Neural cell (in vitro differentiated cells): ENCODE data around the gene ERICH6B. TPM values are rescaled to one million over a fixed set of nuclear protein-coding genes. Genes with fewer than 3 reads are reported as not detected.

Experiments used
- H2AFZ ChIP-seq: fragments of 200-600, 300-800 bp; sonication (generic), shearing (Covaris generic); 2 replicates; pipeline ENCODE4 v1.6.0; 2014; ENCODE audit warnings: low read depth, mild to moderate bottlenecking, antibody characterized with exemption, low read length, moderate library complexity
- H3F3A ChIP-seq: fragments of 200-600 bp; shearing (Covaris generic); 2 replicates; pipeline ENCODE4 v1.6.1; 2016; ENCODE audit warnings: mild to moderate bottlenecking, moderate library complexity, mixed read lengths, antibody characterized with exemption, low read length; ENCODE audit not compliant: insufficient read depth, poor library complexity, severe bottlenecking
- H3K27ac ChIP-seq: fragments of 200-600, 300-800 bp; sonication (generic), shearing (Covaris generic); 2 replicates; pipeline ENCODE4 v1.5.1; 2014; ENCODE audit warnings: mild to moderate bottlenecking, low read length, moderate library complexity
- H3K27me3 ChIP-seq: fragments of 300-800, 200-600 bp; sonication (generic), shearing (Covaris generic); 2 replicates; pipeline ENCODE4 v1.6.0; 2014; ENCODE audit warnings: mild to moderate bottlenecking, low read depth, low read length, moderate library complexity; ENCODE audit not compliant: insufficient read depth
- H3K36me3 ChIP-seq: fragments of 300-800, 200-600 bp; sonication (generic), shearing (Covaris generic); 2 replicates; pipeline ENCODE4 v1.5.1; 2014; ENCODE audit warnings: mild to moderate bottlenecking, antibody characterized with exemption, low read length, moderate library complexity; ENCODE audit not compliant: insufficient read depth
- H3K4me2 ChIP-seq: fragments of 300-800, 200-600 bp; sonication (generic), shearing (Covaris generic); 2 replicates; pipeline ENCODE4 v1.6.0; 2014; ENCODE audit warnings: mild to moderate bottlenecking, low read length
- H3K4me3 ChIP-seq: fragments of 300-800, 200-600 bp; sonication (generic), shearing (Covaris generic); 2 replicates; pipeline ENCODE4 v1.5.1; 2014; ENCODE audit warnings: mild to moderate bottlenecking, low read length, moderate library complexity
- H3K79me2 ChIP-seq: fragments of 200-600 bp; shearing (Covaris generic); replicated peaks from 2 replicates; pipeline ENCODE4 v1.6.0; 2014; ENCODE audit warnings: mild to moderate bottlenecking, low read length, moderate library complexity; ENCODE audit not compliant: insufficient read depth
- H3K9ac ChIP-seq: fragments of 300-800, 200-600 bp; sonication (generic), shearing (Covaris generic); 2 replicates; pipeline ENCODE4 v1.6.1; 2016; ENCODE audit warnings: mild to moderate bottlenecking, low read length, mixed read lengths
- H3K9me2 ChIP-seq: fragments of 200-600 bp; shearing (Covaris generic); 2 replicates; pipeline ENCODE4 v1.6.1; 2016; ENCODE audit warnings: mild to moderate bottlenecking, low read length, mixed read lengths; ENCODE audit not compliant: insufficient read depth
- H3K9me3 ChIP-seq: fragments of 200-600, 300-800 bp; sonication (generic), shearing (Covaris generic); 2 replicates; pipeline ENCODE4 v1.6.1; 2016; ENCODE audit warnings: mild to moderate bottlenecking, mixed run types, low read length, moderate library complexity, mixed read lengths
- H4K20me1 ChIP-seq: fragments of 200-600 bp; shearing (Covaris generic); 2 replicates; pipeline ENCODE4 v1.6.1; 2016; ENCODE audit warnings: mild to moderate bottlenecking, mixed run types; ENCODE audit not compliant: insufficient read depth
- EP300 ChIP-seq: fragments of 450-650 bp; conservative IDR thresholded peaks from 2 replicates; pipeline ENCODE4 v1.6.1; 2014; ENCODE audit warnings: antibody characterized with exemption, mild to moderate bottlenecking, moderate library complexity; ENCODE audit not compliant: poor library complexity, severe bottlenecking
- EZH2 ChIP-seq: fragments of 200-600, 300-800 bp; shearing (Covaris generic), sonication (generic); IDR thresholded peaks from 2 replicates; pipeline ENCODE4 v1.6.1; 2014; ENCODE audit warnings: antibody characterized with exemption, low read length, borderline replicate concordance, mild to moderate bottlenecking; ENCODE audit not compliant: insufficient read depth, poor library complexity, severe bottlenecking
- MXI1 ChIP-seq: fragments of 450-650 bp; conservative IDR thresholded peaks from 2 replicates; pipeline ENCODE4 v1.6.1; 2014; ENCODE audit warnings: antibody characterized with exemption, mild to moderate bottlenecking; ENCODE audit not compliant: poor library complexity, severe bottlenecking
- POLR2AphosphoS5 ChIP-seq: IDR thresholded peaks from 2 replicates; pipeline ENCODE4 v1.6.1; 2012
- RAD21 ChIP-seq: fragments of 450-650 bp; conservative IDR thresholded peaks from 2 replicates; pipeline ENCODE4 v1.6.1; 2014; ENCODE audit warnings: antibody characterized with exemption, mild to moderate bottlenecking, moderate library complexity
- REST ChIP-seq: IDR thresholded peaks from 2 replicates; pipeline ENCODE4 v1.6.1; 2012; ENCODE audit warnings: borderline replicate concordance
- SMC3 ChIP-seq: fragments of 450-650 bp; conservative IDR thresholded peaks from 2 replicates; pipeline ENCODE4 v1.6.1; 2014; ENCODE audit warnings: antibody characterized with exemption, mild to moderate bottlenecking, moderate library complexity; ENCODE audit not compliant: poor library complexity
- TAF1 ChIP-seq: IDR thresholded peaks from 2 replicates; pipeline ENCODE4 v1.6.1; 2012; ENCODE audit warnings: low read depth
- polyA plus RNA-seq: library from polyadenylated mRNA; depleted of rRNA; stranded (reverse); fragments of >200 nt; gene quantifications from 2 replicates; pipeline ENCODE4 v1.2.3, GENCODE V29; 2014
- TF ChIP-seq, protein P1 (sequence below): fragments of 450-650 bp; IDR thresholded peaks from 2 replicates; pipeline ENCODE4 v1.5.1; 2014; ENCODE audit warnings: antibody characterized with exemption, mild to moderate bottlenecking, moderate library complexity; ENCODE audit not compliant: poor library complexity, severe bottlenecking

Gene ERICH6B
- polyA plus RNA-seq, 1 donor from 2014 or later, result not detected

DNA sequence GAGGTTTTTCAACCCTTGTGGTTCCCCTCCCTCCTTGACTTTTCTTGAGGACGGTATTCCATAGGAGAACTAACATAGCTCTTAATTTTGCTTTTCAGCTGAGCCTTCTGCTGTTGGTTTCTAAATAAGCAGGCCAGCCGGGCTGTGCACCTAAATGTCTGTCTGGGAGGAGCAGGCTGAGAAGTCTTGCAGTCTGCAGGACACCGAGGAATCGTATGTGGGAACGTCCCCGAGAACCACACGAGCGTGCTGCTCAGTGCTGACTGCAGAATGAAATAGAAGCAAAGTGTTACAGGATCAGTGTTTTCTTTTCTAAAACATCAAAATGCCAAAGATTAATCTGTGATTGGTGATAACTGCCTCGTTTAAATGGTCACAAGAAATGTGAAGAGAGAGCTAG lies 80.9 kb downstream of the ERICH6B start:
- H3K9me2 ChIP-seq, result no peaks in the 10 kb centered on the region
- no peaks in the 10 kb centered on the region for H3K79me2 ChIP-seq
- no peaks in the 10 kb centered on the region for H3K9me3 ChIP-seq
- H3K4me3 ChIP-seq, result no peak overlapping the region
- no peak for TF ChIP-seq EZH2
- no peak for TF ChIP-seq RAD21
- TF ChIP-seq, protein P1, sequence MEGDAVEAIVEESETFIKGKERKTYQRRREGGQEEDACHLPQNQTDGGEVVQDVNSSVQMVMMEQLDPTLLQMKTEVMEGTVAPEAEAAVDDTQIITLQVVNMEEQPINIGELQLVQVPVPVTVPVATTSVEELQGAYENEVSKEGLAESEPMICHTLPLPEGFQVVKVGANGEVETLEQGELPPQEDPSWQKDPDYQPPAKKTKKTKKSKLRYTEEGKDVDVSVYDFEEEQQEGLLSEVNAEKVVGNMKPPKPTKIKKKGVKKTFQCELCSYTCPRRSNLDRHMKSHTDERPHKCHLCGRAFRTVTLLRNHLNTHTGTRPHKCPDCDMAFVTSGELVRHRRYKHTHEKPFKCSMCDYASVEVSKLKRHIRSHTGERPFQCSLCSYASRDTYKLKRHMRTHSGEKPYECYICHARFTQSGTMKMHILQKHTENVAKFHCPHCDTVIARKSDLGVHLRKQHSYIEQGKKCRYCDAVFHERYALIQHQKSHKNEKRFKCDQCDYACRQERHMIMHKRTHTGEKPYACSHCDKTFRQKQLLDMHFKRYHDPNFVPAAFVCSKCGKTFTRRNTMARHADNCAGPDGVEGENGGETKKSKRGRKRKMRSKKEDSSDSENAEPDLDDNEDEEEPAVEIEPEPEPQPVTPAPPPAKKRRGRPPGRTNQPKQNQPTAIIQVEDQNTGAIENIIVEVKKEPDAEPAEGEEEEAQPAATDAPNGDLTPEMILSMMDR, result no peak
- TF ChIP-seq MXI1, result no peak
- no peak for TF ChIP-seq REST
- TF ChIP-seq EP300, result no peak
- no peak for TF ChIP-seq TAF1
- no peak for TF ChIP-seq POLR2AphosphoS5
- no peak for TF ChIP-seq SMC3
- no peak overlapping the region for H3K27ac ChIP-seq
- H3K9ac ChIP-seq, result no peak overlapping the region
- H3K27me3 ChIP-seq, result no peaks in the 10 kb centered on the region
- no peak overlapping the region for H2AFZ ChIP-seq
- no peaks in the 10 kb centered on the region for H3F3A ChIP-seq
- no peaks in the 10 kb centered on the region for H4K20me1 ChIP-seq
- H3K36me3 ChIP-seq, result peaks cover 7% of the 10 kb centered on the region
- H3K4me2 ChIP-seq, result no peak overlapping the region

DNA sequence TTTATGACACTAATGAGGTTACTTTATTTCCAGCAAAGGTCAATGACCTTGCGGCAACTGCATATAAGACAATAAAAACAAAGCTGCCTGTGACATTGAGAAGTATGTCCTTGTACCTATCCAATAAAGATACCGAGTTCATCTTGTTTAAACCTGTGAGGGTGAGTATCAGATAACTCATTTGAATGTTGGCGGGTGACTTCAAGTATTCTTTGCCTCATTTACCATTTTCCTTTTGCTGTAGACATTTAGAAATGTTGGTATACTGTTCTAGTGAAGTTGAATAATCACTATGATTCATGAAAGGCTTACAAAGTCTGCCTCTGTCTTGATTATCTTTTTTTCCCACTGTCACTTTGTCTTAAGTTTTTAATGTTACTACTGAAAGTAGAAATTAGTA lies 85.8 kb downstream of the ERICH6B start:
- no peak overlapping the region for H3K4me2 ChIP-seq
- H3K9ac ChIP-seq, result no peak overlapping the region
- peaks cover 10% of the 10 kb centered on the region for H3K36me3 ChIP-seq
- H3K27ac ChIP-seq, result no peak overlapping the region
- H3K9me3 ChIP-seq, result no peaks in the 10 kb centered on the region
- TF ChIP-seq EP300 (no peak), EZH2 (no peak), RAD21 (no peak), TAF1 (no peak), SMC3 (no peak), MXI1 (no peak), REST (no peak), POLR2AphosphoS5 (no peak)
- TF ChIP-seq, protein P1, result no peak
- H3K79me2 ChIP-seq, result no peaks in the 10 kb centered on the region
- H3F3A ChIP-seq, result no peaks in the 10 kb centered on the region
- no peaks in the 10 kb centered on the region for H4K20me1 ChIP-seq
- H3K9me2 ChIP-seq, result no peaks in the 10 kb centered on the region
- no peaks in the 10 kb centered on the region for H3K27me3 ChIP-seq
- no peak overlapping the region for H2AFZ ChIP-seq
- H3K4me3 ChIP-seq, result no peak overlapping the region
